HG02973 (cell line): ENCODE data around the gene TMEM89.

Experiments used
- ATAC-seq: cut with Tn5 transposase; IDR thresholded peaks from one replicate; pipeline ENCODE4 v1.9.1; 2021; ENCODE audit warnings: moderate library complexity; ENCODE audit not compliant: unreplicated experiment

TMEM89 gene

DNA sequence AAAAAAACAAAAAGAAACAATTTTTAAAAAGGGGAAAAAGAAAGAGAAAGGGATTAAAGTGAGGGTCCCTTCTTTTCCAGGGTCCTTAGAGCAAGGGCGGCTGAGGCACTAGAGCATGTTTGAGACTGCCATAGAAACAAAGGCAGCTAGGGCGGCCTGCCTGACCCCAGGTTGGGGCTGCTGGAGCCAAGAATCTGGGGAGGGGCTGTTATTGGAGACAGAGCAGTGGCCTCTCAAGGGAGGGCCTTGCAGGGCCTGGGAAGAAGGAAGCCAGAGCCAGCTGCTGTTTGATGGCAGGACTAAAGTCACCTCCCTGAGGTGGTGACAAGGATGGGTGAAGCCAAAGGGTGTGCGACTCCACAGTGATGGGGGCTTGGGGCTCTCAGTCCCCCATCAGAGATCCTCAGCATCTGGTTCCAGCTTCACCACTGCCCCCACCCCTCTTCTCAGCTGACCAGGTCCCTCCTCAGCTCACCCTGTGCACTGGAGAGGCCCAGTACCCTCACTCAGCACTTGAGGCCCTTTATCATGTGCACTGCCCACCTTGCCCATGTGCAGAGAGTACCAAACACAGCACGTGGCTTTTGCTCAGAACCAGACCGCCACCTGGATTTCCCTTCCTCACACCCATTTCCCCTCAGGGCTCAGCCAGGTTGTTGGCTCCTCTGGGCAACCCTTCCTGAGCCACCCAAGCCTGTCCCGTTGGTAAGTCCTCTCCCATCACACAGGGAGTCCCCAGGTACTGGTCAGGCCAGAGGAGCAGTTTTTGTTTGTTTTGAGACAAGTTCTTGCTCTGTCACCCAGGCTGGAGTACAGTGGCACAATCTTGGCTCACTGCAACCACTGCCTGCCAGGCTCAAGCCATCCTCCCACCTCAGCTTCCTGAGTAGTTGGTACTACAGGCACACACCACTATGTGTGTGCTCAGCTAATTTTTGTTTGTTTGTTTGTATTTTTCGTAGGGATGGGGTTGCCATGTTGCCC is 1.7 kb downstream of the TMEM89 start:
- no peak for ATAC-seq

DNA sequence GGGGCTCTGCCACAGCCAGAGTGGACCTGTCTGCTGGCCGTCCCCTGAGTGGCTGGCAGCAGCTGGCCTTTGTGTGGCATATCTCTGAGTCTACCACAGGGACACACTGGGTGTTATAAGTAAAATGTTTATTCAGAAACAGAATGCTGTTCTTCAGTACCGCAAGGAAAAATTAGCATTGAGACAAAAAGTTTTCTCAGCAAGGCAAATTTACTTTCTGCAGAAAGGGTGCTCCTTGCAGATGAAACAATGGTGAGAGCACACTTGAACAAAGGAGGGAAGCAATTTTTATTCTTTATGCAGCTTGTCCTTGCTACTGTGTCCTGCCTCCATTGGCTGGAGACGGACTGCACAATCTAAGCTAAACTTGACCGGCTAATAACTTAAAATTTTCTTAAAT is 4.0 kb downstream of the TMEM89 start:
- ATAC-seq: no peak

DNA sequence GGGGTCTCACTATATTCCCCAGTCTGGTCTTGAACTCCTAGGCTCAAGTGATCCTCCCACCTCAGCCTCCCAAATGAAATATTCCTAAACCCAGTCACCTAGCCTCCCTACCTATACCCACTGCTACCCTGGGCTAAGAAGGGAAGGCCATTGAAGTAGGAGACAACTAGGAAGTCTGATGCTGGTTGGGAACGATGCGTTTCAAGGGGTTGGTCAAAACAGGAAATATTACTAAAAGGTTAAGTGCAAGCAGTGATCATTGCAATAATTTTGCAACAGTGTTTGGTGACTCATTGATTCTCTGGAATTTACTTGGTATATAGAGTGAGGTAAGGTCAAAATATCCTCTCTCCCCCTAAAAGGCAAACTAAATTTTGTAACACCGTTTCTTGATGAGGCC is 7.5 kb downstream of the TMEM89 start:
- no peak for ATAC-seq

DNA sequence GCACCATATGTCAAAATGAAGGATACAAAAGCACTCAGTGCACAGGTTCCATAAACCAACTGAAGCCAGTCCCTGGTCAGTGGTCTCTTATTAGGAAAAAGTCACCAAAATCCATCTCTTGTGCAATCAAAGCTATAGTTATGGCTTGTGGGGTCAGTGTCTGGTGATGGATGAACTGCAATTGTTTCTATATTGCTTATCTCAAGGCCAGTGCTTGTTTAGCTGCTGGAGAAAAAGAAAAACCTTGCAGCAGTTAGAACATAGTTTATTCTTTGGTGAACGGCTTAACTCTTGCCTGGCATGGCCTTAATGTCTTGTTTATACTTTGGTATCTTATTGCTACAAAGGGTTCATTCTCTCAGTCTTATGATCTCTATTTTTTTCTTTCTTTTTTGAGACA is 9.3 kb downstream of the TMEM89 start:
- ATAC-seq: no peak

DNA sequence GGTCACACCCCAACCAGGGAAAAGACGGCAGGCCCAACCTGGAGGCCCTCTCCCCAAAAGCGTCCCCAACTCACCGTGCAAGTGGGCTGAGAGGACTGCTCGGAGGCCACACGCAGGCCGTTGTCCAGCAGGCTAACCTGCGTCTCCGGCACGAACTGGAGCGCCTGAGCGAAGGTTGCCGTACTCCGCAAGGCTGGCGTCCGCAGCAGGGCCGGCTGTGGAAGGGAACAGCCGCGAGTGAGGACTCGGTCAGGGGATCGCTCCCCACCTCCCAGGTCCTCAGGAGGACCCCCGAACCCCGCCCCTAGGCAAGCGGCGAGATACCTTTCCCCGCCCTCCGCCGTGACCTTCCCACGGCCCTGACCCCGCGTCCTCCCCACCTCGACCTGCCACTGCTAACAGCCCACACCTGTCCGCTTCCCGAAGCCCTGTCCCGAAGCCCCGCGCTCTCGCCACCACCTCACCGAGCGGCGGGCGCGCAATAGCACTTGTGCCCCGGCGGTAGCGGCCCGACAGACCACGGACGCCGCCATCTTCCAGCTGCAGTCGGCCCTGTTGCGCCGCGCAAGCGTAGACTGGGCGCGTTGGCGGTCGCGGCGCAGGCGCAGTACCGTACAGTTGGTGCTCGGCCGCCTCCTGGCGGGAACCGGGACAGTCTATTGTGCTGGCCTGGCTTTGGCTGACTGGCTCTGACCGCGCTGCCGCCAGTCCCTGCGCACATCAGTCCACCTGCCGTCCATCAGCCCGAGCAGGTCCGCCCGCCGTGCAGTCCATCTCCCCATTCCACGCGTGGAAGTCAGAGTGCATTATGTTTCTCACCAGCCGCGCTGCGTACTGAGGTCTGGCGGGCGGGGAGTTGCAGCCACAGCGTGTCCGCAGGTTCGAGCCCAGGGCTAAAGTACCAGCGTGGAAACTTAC is 12.2 kb downstream of the TMEM89 start, which contains the start of gene UQCRC1:
Gene UQCRC1, minus strand, starts transcription at position 559 of the 918 bp plus-strand sequence. Its CDS starts 26 bp downstream, at position 533.
- peak; percentile 89 for ATAC-seq

DNA sequence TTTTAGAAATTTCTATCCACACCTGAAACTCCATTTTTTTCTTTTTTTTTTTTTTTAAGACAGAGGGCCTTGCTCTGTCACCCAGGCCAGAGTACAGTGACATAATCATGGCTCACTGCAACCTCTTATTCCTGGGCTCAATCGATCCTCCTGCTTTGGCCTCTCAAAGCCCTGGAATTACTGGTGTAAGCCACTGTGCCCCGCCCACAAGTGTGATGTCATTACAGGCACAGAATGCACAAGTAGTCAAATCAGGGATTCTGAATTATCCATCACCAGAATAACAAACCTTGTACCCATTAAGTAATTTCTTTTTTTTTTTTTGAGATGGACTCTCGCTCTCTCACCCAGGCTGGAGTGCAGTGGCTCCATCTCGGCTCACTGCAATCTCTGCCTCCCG is 14.1 kb downstream of the TMEM89 start:
- no peak for ATAC-seq

DNA sequence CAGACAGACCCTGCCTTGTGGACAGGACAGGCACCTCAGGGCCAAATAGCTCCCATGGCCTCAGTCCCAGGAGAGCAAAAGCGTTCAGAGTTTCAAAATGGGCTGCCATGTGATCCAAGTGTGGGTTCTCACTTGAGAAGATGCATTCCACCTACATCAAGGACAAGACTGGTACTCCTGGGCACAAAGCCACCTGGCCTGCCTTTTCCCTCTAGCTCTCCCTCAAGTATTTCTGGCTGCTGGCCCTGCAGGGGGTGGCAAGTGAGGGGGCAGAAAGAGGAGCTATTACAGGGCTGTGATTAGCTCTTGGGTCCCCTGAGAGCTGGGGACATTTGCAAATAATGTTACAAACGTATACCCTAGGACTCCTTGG is 20.0 kb downstream of the TMEM89 start:
- ATAC-seq: no peak

DNA sequence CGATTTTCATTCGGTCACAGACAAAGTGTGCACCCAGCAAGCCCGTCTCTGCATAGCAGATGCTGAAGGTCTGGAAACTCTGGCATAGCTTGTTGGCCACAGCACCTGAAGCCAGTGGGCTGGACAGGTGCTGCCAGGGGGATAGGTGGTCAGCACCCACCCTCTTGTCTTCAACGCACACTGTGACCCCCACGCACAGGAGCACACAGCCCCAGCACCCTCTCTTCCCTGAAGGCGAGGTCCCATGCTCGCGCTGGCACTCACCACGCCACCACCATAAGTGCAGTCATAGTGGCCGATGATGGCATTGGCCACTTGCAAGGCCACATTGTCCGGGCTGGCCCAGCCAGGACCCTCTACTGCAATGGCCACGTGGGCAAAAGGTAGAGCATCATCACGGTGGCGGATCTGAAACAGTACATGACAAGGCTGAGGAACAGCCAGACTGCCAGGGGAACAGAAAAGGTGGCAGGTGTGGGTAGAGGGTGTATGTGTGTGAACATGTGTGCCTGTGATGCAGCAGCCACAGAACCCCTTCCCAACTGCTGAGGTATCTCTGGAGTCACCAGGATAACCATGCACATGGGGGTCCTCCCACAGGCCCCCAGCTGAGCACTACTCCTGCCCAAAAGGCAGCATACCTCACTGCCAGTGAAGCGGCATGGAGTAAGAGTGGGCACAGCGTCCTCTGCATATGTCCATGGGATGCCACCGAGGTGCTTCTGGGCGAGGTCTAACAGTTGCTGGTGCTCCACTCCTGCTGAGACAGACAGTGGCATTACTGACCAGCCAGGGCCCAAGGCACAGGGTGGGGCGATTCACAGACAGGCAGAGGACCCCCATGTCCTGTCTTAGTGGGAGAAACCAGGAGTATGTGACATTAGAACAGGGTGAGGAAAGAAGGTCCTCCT is 20.6 kb downstream of the TMEM89 start:
- no peak for ATAC-seq

DNA sequence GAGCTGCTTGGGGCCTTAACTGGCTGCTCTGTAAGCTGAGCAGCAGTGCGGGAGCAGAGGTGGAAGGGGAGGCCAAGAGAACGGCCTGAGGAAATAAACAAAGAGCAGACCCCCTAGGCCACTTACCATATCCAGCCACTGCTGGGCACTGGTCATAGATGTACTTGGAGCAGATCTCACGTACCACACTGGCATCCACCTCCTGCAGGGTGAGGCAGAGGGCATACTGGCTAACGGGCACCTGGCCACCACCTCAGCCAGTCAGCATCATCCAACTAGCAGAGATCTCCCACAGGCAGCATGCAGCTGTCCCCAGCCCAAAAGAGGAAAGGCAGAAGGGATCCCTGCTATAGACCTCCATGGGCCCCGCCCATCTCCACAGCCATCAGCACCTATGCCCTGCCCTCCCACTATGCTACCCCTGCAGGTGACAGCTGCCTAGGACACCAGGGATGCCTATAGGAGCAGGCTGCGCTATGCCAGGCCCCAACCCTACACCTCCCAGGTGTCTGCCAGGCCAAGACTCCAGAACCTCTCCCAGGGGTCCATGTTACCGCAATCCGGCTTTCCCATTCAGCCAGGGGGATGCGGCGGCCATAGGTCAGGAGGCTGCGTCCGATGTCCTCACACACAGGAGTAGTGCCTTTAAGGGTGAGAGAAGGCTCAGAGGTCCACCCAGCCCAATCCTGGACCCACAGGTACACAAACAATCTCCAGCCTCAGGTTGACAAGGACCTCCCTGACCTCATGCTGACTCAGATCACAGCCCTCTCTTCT is 21.9 kb downstream of the TMEM89 start:
- no peak for ATAC-seq

DNA sequence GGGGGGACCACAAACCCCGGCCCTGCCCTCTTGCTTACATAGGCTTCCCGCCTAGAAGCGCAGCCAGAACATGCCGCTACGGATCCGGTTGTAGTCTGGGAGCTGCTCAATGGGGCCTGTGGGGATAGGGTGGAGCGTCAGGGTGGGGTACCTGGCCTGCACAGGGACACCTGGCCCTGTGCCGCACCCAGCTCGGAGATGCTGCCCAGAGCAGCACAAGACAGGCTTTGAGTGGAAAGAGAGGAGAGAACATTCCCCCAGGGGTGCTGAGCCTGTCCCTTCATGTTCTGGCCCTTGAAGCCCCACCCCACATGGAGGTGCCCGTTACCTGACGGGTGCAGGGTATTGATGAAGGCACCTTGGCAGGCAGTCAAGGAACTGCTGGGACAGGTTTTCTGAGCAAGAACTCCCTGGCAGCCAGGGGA is 22.5 kb downstream of the TMEM89 start:
- ATAC-seq: no peak

DNA sequence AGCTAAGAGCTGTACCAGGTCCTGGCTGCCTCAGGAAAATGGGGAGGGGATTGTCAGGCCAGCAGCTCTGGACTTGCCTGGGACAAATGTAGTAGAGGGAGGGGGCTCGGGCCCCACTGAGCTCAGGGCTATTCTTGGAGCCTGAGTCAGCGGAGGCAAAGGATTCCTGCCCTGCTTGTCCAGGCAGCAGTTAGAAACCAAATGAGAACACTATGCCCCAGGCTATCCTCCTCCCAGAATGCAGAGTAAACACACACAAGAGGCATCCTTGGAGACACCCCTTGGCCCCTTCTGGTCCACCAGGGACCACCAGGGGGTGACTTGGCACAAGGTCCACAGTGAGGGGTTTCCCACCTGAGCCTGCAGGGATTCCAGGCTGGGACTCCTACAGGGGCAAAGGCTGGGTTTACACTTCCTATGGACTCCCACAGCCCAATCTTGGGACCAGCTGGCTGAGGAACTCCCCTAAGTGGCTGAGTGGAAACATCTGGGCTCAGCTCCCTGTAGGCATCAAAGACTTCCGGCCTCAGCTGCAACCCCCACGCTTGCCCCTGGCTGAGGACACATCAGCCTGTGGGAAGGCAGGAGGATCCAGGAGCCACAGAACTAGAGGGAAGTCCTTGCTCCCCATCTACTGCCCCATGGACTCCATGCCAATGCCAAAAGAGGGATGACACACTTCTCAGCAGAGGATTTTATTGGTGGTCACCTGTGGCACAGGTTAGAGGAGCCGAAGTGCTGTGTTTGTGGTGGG is 23.1 kb downstream of the TMEM89 start:
- no peak for ATAC-seq

DNA sequence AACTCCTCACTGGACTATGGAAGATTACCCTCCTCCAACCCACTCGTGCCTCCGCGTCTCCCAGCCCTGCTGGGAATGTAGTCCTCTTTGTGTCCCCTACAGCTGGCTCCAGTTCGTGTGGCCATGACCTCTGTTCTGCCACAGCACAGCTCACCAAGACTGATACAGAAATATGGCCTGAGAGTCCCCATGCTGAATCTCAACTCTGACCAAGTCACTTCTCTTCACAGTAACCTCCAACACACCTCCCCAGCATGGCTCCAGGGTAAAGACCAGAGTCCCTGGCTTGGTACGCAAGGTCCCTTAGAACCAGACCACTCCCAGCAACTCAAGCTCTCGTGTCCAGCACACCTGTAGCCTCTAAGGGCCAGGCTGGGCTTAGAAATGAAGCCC is 24.2 kb downstream of the TMEM89 start:
- ATAC-seq: no peak

DNA sequence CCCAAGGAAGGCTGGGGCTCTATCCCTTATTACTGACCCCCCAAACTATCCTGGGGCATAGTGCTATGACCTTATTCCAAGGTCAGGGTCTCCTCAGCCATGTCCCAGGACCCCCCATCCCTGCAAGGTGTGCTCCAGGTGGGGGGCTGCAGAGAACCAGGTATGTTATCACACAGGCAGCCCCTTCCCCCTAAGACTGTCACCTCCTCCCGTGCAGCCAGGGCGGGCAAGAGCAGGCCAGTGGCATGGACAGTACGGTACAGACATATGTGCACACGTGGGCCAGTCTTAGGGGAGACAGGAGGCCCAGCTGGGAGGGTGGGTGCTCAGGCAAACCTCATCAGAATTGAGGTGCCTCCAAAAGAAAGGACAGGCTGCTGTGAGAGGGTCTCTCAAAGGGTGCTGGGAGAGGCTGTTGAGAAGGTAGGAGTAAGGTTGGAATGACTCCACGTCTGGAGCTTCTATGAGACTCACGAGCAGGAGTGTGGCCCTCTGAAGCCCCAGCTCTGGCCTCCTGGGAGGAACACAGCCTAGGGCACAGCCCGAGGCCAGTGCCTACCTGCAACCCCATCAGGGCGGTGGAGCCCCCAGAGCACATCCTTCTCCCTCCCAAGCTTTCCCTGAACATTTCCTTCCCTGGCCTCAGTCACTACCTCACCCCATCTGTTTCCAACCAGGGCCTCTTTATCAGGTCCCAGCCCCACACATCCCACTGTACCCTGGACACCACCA is 24.7 kb downstream of the TMEM89 start:
- ATAC-seq: no peak

DNA sequence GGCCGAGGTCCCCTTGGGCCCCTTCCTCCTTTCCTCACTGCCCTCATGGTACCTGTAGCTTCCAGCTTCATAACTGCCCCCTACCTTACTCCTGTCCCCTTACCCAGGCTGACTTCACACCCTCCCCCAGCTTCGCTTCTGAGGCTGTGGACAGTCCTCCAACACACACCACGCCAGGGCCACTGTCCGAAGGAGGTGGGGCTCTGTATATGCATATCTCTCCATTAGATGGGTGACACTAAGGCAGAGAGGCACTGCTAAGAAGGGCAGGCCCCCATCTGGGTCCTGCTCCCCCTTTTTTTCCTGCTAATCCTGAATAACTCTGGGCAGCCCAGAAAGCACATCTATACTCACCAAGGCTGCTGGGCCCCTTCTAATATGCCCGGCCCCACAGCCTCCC is 25.4 kb downstream of the TMEM89 start:
- ATAC-seq: no peak

DNA sequence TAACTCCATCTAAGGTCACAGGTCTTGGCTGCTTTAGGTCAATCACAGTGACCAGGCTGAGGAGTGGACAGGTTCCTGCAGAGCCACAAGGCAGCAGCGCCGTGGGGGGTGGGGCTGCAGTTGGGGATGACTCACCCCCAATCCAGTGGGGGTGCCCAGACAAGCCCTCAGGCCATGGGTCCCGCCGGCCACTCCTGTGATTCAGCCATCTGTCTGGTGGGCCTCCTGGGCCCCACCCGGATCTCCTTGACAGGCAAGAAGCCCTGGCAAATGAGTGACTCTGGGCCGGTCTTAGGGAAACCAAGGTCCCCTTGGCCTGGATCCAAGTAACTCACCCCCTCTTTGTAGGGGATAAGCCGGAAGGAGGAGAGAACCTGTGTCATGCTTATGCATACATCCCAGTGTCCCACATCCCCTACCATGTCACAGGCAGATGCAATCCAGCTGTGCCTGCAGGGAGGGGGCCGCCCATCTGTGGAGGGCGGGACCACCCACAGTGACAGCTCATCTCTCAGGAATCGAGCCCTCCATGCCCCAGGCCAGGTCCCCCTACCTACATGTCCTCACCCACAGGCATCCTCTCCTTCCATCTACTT is 25.9 kb downstream of the TMEM89 start:
- ATAC-seq: no peak

DNA sequence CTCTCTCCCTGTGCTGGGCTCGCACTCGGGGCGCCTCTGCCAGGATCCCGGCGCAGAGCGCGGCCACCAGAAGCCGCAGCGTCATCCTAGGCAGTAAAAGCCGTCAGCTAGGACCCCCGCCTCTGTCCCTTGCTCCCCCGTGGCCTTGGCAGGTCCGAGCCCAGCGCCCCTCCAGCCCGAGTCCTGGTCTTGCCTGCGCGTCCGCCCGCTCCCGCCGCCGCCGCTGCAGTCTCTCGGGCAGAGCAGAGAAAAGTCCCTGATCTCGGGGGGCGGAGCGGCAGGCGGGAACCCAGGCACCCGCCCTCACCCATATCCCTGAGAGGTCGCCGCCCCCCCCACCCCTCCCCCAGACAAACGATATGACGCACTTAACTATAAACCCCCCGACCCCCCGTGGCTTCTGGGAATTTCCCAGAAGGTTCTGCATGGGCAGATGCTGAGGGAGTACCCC is 26.5 kb downstream of the TMEM89 start, which contains the start of gene COL7A1:
Gene COL7A1, minus strand, starts transcription at position 255 of the 451 bp plus-strand sequence. Its CDS starts 170 bp downstream, at position 85.
- ATAC-seq: no peak

DNA sequence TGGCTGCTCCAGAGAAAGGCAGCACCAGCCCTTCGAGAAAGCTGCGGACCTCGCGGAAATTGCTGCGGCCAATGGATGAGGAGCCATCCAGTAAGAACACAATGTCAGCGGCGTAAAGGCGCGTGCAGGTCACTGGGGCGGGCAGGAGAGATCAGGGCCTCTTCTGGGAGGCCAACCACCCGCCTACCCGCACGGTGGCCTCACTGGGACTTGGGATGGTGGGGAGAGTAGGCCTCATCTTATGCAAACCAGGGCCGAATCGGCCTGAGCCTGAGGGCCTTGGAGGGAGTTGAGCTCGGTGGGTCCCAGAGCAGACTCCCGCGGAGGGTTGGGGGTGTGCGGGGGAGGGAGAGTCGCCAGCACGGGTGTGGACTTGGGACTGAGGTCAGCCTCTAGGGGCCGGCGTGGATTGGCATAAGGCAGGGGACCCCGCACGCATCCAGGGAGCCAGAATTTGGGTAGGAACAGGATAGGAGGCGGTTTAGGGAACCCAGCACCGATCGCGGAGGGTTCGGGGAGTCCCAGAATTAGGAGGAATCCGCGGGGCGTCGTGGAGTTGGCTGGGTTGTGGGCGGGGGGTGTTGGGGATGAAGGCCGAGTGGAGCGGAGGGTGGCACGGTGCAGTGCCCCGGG is 27.0 kb downstream of the TMEM89 start:
- ATAC-seq: no peak
